ENCODE measurements around the gene CLIP2.

The CLIP2 gene

GRCh38 chr7:74272305-74273038 is 16.7 kb upstream of the CLIP2 start:
- FAIRE-seq = no peak

GRCh38 chr7:74275401-74275881 is 13.8 kb upstream of the CLIP2 start:
- FAIRE-seq = no peak

- no peak for FAIRE-seq
Measured at GRCh38 chr7:74277636-74278035, 11.6 kb upstream of the CLIP2 start.

DNA sequence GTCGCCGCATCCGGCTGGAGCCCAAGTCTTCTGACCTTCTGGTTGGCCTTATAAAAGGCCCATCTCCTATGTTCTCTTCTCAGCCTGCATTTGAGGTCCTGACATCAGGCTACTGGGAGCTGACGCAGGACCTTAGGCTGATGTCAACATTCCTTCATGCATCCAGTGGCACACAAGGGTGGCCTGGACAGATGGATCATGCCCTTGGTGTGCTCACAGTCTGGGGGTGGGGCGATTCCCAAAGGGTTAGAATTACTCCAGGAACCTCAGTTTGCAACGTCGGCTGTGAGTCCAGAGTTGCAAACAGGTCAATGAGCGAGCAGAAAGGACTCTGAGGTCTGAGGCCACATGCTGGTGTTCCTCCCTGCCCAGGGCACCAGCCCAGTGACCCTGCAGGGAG is 8.2 kb upstream of the CLIP2 start:
- FAIRE-seq = no peak

GRCh38 chr7:74282748-74283459 is 6.3 kb upstream of the CLIP2 start:
- FAIRE-seq = no peak

- no peak for FAIRE-seq
Measured at GRCh38 chr7:74283858-74284447, 5.3 kb upstream of the CLIP2 start.

- no peak for FAIRE-seq
Measured at GRCh38 chr7:74284781-74285259, 4.4 kb upstream of the CLIP2 start.

DNA sequence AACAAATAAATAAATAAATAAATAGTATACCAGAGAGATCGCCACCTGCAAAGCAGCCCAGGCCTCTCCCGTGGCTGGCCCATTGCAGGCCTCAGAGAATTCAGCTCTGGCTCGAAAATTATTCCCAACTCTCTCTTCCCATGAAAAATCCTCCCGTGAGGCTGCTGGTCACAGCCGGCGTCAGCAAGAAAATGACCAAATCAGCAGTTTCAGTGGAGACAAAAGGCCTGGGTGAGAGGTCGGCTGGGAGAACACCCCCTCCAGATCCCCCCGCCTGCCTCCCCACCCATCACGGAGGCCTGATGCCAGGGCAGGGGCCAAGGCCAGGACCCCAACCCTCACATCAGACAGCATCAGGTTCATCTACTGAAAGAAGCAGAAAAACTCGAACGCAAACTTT is 3.1 kb upstream of the CLIP2 start:
- no peak for FAIRE-seq

GRCh38 chr7:74287303-74288033 is 1.7 kb upstream of the CLIP2 start:
- no peak for FAIRE-seq

- no peak for FAIRE-seq
Measured at GRCh38 chr7:74288034-74288881, 949 bp upstream of the CLIP2 start.

DNA sequence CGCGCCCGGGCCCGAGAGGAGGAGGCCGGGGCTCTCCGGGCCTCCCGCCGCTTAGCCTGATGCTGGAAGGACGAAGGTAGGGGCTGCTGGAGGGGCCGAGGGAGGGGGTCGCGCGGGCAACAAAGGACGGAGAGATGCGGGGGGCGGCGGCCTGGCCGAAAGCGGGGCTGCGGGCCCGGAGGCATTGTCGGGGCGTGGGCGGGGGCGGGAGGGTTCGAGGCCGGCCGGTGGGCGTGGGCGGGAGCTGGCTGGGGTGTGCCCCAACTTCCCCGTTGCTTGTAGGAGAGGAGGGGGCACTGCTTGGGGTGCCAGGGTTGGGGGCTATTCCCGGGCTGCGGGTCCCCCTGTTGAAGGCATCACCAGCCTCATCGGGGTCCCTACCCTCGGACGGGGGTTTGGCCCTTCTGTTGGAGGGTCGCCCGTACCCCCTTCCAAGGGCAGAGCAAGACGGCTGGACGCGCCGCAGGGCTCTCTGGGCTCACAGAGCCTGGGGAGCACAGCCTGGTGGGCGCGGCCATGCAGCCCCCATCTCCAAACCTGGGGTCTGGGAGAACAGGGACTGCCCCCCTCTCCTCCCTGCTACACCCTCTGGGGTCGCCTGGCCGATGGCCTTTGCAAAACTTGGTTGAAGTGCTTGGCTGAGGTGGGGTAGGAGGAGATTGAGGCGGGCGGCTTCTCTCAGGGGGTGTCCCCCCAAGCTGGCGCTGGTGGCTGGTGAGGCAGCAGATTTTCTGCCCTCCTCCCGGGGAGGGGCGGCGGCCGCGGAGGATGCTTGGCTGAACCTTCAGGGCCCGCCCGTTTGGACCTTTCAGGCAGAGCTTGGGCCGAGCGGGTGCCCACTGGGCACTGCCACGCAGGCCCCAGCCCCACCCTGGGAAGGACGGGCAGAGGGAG is 699 bp downstream of the CLIP2 start:
- FAIRE-seq = no peak

GRCh38 chr7:74290553-74290950 is 1.3 kb downstream of the CLIP2 start:
- no peak for FAIRE-seq

DNA sequence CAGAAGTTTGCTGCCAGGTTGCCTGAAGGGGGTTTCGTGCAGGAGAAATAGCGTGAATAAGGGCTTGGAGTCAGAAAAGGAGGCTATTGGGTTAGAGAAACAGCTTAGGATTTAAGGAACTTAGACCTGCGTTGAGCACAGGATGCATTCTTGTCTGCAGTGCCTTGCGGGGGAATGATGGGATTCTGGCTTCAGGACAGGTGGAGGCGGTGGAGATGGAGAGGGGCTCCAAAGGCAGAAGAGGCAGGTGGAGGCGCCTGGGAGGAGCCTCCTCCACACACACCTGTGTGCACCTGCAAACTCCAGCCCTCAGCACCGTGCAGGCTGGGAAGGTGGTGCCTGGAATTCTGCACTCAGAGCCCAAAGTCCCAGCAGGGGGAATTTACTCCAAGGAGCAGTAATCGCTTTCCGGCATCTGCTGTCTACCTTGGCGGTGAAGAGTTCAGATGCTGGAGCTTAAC is 1.8 kb downstream of the CLIP2 start:
- FAIRE-seq = no peak

GRCh38 chr7:74291535-74291934 is 2.3 kb downstream of the CLIP2 start:
- FAIRE-seq = no peak

DNA sequence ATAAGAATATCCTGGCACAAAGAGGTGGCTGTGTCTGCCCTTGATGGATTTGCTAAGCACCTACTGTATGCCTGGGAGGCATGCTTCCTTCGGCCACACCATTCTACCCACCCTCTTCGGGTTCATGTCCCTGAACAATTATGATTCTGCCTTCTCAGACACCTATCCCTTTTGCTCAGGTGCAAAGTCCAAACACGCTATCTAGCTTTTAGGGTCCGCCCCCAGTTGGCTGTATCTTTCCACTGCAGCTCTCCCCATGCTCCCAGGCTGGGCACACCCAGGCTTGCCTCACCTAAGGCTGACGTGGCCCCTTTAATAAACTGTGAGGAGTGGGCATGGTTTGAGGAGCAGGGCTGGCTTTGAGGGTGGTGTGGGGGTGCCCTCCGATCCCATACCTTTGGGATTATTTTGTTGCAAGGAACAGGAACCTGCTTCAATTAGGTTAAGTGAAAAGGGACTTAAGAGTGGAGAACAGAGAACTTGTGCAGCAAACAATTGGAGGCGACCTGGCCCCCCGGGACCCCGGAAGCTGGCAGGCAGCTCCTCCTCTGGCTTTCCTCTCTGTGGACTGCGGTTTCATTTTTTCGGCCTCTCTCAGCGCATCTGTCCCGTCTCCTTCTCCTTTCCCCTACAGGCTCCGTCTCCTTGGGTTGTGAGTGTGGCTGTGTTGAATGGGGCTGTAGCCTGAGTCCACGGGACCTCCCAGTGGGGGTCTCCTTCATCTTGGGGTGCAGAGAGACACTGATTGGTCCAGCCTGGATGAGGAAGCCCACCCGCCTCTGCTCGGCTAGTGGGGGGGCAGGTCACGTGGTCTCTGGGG is 3.8 kb downstream of the CLIP2 start:
- FAIRE-seq = no peak

DNA sequence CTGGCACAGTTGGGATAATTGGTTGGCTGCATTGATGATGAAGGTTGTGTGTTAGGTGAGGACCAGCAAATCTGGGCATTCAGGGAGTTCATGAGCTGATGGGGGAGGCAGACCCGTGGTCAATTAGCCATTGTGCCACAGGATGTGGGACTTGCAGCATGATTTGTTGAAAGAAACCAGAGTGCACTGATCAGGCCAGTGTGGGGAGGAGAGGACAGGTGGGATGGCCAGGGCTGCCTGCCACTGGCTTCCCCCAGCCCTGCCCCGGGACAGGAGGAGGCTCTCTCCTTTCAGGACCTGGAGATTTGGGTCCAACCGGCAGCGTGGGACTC is 4.3 kb downstream of the CLIP2 start:
- no peak for FAIRE-seq

- no peak for FAIRE-seq
Measured at GRCh38 chr7:74294191-74294998, 5.2 kb downstream of the CLIP2 start.

DNA sequence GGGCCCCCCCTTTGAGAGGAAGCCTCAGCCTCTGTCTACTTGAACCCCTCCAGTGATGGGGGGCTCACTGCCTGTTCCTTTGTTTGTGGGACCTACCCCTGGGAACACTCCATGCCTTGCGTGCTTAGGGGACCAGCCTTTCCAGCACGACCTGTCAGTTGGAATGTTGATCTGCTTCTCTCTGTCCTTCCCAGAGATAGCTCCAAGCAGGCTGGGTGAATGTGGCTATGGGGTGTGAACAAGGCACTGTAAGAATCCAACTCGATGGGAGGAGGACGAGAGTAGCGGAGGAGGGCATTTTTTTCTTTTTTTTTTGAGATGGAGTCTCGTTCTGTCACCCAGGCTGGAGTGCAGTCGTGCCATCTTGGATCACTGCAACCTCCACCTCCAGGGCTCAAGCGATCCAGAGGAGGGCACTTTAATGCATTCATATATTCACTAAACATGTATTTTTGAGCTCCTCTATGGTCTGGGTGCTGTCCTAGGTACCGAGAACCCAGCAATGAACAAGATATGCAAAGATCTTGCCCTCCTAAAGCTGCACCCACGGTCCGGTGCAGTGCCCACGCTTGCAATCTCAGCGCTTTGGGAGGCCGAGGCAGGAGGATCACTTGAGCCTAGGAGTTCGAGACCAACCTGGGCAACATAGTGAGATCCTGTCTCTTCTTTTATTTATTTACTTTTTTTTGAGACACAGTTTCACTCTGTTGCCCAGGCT is 8.5 kb downstream of the CLIP2 start:
- no peak for FAIRE-seq

- no peak for FAIRE-seq
Measured at GRCh38 chr7:74299401-74299800, 10.2 kb downstream of the CLIP2 start.
